Activated T-cell treated with anti-CD3 and anti-CD28 coated beads for 48 hours (primary cell): ENCODE measurements around the gene CTBP2.
"Not testable (repeated sequence)": the region's sequence is repeated elsewhere in the genome, so short reads cannot be mapped to it uniquely, and the experiment has no call there.

Experiments used
- DNase-seq: peaks from one replicate; pipeline ENCODE4 v3.0.0-alpha.2; 2020; ENCODE audit warnings: low read depth

CTBP2 gene

DNA sequence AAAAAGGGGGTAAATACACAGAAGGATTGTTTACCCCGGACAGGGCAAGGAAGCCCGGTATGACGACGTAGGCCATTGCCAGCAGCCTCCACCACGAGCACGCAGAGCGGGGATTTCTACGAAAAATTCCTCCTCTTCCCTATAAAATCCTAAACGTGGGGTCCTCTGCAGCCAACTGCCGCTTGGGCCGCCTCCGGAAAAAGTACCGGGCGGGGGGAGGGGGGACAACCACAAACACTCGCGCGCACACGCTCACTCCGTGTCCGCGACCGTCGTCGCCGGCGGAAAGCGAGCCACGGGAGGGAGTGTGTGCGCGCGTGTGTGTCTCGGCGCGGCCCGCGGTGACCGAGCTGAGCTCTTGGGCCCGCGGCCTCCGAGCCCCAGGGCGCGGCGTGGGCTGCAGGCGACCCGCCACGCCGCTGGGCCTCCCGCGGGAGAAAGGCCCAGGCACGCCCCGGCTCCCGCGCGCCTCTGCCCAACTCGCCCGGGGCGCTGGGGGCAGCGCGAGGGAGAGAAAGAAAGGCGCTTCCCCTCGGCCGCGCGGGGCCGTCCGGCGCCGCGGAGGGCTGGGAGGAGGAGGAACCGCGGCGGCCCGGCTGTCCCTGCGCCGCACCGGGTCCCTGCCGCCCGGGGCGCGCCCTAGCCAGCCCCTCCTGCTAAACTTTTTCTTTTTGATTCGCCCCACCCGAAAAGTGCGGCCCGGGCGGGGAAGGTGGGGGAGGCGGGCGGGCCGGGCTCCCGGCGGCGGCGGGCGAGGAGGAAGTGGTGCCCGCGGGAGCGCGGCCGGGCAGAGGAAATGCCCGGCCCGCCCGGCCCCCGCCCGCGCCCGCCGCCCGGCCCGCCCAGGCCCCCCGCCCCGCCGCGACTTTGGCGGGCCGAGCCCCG lies 1.5 kb downstream of the CTBP2 start:
- no peak for DNase-seq

DNA sequence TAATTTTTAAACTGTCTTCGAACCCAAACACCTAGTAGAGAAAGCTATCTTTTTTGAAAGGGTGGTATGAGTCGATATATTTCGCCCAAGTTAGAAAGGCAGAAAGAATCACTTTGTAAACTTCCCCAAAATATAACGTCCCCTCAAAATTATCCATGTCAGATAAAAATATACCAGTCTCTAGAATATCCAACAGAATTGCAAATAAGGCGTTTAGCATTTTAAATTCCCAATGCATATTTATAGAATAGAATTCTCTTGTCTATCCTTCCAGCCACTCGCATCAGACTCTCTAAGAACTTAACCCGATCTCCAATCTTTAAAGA lies 2.1 kb downstream of the CTBP2 start:
- DNase-seq, result no peak

DNA sequence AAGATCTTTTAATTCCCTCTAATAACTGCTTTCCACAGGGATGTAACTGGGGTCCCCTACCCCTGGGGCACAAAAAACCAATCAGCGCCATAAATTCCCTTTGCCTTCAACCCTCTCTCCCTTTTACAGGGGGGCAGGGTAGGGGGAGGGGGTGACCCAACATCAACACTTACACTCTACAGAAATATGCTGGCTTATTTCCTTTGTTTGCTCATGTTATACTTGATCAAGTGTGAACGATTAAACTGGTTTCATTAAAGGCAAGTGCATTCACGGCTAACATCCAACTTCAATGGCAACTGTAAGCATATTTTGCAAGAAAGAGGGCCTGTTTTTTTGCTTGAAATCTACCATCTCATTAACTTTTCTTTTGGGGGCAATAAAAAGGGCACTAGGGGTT lies 2.9 kb downstream of the CTBP2 start:
- no peak for DNase-seq

DNA sequence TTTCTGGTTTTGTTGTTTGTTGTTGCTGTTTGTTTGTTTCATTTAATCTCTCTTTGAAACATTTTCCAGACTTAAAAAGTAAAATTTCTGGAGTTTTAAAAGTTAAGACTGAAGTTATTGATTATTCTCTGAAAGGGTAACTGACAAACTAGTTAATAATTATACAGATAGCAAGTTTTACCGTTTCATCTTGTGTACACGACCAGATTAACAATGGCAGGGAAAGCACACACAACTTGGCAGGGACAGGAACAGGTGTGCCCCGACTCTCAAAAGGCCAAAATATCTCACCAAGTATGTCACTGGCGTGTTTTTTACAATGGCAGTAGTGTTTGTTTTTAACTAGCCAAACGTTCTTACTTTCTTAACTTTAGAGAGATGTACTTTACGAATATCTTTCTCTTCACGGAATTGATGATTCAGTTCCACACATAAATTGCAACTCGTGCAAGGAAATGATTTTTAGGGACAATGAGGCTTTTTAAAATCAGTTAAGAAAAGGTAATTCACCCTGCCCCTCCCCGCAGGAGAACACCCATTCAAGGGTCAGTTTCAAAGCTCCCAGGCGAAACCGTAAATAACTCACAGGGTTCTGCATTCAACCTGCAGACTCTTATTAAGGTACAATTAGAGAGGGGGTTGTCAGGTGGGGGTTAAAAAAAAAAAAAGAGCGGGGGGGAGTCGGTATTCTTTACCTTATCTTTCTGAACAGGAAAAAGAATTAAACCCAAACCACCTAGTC lies 3.5 kb downstream of the CTBP2 start:
- DNase-seq, result no peak

DNA sequence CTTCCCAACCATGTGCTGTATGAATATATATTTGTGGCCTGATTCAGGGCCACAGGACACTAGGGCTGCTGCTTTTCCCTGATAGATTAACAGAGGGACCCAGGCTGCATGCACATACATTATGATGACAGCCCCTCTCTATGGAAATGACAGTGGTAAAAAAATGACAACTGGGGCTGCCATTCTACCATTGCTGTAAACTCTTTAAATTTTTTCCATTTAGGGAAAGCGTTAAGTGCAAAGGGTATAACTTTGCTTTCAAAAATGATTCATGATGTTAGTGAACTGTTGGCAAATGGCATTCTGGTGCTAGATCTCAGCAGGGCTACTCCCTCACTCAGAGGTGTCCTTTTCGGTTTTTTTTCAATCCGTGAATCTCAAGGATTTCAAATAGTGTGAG lies 4.2 kb downstream of the CTBP2 start:
- DNase-seq, result no peak

DNA sequence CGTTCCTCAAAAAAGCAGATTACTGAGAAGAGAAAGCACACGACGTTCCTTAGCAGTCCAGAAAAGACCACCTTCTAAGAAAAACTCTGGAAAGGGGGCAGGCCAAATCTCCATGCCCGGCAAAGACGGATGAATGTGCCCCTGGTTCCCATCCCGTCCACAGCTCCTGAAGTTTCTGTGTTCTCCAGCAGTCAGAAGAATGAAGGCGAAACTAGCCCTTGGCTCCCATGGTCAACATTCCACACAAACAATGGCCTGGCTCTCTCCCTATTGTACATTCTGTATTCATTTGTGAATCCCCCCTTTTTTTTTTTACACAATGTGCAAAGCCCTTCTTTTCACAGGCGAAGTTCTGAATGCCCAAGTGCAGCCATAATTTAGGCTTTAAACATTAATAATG lies 5.3 kb downstream of the CTBP2 start:
- no peak for DNase-seq

DNA sequence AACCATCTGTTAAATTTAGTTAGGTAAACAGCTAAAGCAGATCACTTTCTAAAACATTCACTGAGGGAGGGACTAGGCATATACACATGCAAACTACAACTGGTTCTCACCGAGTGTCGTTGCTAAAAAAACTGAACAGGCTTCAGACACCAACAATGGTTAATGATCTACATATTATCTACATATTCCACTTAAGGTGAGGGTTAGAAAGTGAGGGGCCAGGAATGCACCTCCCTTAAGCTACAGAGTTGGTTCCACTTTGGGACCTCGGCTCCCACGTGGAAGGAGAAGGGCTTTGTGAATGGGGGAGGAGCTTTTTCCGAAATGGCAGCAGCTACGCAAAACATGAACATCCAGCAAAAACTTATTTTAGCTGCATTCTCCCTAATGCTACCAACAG lies 5.8 kb downstream of the CTBP2 start:
- DNase-seq, result no peak

DNA sequence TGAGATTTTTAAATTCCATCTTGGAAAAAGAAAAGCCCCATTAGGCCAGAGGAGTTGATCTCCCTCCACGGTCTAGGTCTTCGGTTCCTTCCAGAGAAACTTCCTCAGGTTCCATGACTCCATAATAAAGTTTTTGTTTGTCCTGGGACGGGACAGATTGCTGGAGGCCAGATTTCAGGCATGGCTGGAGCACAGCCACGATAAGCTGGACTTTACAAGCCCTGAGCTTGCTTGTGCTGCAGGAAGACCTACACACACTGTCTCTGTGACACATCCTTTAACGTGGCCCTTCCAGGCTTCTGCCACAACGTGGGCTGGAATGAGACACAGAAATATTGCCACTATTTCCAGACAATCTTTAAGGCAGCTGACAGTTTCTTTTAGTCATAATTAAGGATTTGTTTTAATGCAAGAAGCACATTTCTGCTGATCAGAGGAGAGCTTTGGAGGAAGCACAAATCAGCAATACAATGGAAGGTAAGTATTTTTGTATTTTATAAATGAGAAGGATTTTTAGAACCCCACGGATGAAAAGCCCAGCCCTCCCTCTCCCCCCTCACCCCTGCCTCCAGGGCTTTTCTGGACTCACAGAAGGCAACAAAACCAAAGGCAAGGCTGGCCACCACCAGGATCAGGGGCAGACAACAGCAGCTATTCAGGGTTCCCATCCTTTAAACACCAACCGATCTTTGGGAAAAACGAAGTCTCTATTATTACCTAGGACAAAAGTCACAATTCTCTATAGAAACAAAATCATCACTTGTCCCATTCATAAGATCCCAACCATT lies 6.5 kb downstream of the CTBP2 start:
- no peak for DNase-seq

DNA sequence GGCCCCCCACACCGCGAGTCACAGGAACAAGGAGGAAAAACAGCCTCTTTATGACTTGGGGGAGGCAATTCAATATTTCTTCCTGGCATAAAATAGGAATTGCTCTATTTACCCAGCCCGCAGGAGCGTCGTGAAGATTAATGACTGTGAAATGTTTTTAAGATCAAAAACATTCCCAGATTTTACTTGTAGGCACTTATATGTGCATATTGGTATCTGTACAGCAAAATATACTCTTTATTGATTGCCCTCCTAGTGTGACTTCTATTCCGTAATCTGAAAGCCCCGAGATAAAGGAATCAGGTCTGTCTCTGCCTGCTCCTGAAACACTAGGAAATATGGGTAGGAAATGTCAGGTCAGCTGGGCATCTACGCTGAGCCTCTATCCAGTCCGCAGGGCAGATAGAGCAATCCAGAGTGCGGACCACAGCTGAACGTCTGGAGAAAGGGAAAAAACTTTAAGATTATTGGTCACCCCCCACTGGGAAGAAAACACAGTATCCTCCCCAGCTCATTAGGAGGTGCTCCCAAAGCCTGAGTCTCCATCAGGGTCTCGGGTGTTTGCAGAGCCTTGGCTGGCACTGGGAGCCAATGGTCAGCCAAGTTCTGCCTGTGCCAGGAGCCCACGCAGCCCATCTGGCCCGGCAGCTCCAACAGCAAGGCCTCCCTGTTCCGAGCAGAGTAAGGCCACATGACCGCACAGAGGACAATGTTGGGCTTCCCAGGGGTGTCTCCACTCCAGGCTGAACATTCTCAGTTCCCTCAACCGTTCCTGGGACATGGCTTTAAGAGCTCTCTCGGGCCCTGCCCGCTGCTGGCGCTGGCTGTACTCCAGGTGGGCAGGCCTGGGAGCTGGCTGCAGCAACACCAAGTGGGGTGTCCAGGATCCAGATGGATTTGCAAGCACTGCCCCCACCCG lies 7.7 kb downstream of the CTBP2 start:
- no peak for DNase-seq

DNA sequence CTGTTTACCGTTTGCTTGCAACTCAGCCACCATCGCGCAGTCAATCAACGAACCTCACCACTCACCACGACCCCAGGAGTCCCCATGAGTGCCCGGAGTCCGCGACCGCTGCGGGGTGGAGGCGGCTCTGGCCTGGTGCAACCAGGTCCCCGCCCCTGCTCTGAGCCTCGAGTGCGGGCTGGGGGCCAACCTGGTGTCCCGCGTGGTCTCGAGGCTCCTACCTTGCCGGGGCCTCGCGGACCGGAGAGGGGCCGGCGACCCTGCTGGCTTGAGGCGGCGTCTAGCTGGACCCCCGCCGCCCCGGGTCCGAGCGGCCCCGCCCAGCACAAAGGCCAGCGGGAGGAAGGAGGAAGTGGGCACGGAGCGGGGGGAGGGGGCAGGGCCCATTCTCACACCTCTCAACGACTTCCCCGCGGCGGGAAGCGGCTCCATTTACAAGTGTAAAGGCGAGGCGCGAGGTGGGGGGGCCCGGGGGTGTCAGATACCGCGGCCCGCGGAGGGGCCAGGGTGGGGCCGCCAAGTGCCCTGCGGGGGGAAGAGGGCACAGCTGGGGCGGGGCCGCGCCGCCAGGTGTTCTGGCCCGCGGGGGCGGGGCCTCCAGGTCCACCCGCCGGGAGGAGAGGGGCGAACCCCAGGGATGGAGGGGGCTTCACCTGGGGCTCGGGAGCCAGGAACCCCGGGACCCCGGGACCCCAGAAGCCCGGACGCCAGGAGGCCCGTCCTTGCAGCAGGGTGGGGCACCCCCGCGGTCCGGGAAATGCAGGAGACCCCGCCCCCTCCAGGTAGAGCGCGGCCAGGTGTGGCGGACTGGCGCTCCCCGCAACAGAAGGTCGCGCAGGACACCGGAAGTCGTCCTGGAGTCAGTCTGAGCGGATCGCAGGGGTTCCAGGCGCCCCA lies 8.6 kb downstream of the CTBP2 start:
- DNase-seq, result no peak

DNA sequence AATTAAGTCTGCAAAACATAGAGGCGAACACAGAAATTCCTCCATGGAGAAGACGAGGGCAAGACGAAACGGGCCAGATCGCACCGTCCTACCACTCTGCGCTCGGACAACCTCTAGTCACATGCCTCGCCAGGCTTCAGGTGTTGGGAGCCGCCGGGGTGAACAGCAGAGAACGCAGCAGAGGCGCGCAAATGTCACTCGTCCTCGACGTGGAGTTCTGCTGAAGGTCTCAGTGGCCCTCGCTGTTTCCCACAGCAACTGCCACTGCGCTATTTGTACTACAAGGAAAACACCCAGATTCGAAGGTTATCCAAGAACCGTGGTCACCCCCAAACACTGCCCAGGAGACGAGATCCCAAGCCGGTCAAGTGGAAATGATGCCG lies 9.2 kb downstream of the CTBP2 start:
- no peak for DNase-seq

DNA sequence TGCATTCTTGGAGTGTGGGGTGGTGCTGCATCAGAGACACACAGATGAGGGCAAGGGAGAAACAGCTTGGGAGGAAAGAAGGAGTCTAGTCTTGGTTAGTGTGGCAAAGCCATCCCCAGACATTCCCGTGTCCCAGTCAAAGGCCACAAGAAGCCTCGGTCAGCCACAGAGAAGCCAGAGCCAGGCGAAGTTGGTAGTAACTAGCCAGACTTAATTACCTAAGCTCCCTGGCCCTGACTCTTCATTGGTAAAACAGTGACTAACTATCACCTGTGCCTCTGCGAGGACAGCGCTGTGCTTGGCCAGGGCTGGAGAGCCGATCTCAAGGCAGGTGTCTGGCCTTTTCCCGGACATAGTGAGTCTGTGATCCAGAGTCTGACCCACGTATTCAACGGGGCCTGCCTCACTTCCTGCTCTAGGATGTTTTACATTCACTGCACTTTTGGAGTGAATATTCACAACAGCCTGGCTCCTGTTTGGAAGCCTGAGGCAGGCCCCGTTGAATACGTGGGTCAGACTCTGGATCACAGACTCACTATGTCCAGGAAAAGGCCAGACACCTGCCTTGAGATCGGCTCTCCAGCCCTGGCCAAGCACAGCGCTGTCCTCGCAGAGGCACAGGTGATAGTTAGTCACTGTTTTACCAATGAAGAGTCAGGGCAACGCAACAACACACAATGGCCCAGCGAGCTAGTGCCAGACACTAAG lies 9.8 kb downstream of the CTBP2 start:
- not testable (repeated sequence) for DNase-seq

DNA sequence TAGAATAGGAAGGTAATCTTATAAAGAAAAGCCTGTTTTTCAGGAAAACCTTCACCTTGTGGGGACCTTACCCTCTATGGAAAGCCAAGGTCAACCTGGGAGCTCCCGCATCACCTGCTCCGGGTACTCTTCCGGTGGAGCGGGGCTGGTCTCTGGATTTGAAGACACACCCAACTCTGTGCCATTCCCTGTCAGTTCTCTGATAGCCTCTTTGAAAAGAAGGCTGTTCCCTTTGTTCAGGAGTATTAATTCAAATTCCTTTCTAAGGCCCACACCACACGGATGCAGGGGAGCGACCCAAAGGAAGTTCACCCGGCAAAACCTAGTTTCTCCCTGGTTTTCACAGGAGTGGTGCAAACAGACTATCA lies 10.7 kb downstream of the CTBP2 start:
- no peak for DNase-seq

DNA sequence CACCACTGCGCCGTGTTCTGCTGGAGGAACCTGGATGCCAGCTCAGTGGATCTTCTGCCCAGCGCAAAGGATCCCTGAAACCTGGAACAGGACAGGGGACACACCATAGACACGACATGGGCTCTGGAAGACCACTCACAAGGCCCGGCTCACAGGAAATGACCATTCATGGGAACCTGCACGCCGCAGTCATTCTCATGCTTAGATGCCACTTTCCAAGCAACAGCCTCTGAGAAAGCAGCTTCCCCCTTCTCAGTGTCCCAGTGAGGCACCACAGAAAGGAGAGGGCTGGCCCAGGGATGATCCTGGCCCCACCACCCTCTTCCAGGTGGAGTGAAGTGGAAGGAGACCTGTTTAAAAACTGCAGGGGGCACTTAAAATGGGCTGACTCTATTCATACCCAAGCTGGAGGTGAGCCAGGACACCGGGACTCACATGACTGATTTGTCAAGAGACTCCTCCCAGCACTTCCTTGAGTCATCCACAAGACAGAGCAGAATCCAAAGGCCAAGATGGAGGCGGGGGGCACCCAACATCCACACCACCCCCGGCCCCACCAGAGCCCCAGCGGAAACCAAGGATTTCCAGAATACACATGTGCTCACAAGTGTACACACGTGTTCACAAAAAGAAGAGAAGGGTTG lies 11.2 kb downstream of the CTBP2 start:
- no peak for DNase-seq

DNA sequence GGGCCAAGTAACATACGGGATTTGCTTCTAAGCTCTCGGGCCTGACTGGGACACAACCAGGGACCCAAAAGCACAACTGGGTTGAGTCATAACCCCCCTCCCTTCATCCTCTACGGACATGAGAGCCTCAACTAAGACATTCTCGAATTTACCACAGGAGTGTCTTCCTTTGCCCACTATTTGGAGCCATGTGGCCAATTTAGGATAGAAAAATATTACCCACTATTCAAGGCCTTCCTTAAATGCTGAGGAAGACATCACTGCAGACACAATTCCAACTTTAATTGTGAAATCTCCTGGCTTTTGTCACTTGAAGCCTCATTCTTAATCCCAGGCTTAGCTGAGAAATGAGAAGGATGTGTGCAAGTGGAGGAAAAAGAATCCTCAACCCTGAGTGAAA lies 11.8 kb downstream of the CTBP2 start:
- DNase-seq, result no peak

DNA sequence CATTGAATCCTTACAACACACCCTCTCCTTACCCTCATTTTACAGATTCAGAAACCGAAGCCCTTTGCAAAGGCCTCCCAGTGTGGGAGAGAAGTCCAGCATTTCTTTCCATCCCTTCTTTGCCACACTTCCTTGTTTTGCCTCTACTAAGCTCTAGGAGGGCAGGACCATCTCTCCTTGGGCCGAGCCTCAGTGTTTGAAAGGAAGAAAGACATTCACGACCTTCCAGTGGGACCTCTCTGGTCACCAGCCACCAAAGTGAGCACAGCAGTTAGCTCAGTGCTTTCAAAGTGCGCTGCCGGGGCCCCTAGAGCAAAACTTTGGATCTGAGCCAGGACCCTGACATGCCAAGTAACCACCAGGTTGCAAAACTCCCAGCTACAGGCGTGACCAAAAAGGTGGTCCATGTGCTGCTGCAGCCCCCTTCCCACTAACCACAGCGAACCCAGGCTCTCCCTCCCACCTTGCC lies 12.4 kb downstream of the CTBP2 start:
- no peak for DNase-seq

DNA sequence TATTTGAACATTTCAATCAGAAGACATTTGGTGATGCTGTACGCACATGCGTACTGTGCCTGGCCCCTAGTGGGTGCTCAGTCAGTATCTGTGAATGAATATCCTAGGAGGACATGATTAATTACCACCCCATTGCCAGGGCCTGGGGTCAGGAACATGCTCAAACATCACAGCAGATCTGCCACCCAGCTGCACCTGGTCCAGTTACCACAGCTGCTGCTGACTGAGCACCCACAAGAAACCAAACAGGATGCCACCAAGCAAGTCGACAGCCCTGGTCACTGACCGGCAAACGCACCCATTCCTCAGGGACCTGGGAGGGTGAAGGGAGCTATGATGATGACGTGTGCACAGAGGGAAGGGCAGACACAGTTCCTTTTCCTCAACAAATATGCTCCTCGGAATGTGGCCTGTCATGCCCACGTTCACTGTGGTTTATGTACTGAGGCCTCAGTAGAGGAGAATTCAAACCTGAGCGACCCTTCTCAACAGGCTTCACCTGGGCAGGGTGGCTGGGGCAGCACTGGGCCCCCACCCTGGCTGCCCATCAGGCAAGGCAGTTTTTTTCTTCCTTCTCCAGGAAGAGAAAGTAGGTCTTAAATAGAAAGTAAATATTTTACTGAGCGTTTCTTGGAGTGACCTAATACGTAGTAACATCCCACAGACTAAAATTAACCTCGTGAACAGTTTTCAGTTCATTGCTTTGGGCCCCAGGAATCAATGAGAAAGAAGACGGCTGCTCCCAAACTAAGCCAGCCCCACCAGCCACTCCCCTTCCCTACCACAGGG lies 13.4 kb downstream of the CTBP2 start:
- no peak for DNase-seq

DNA sequence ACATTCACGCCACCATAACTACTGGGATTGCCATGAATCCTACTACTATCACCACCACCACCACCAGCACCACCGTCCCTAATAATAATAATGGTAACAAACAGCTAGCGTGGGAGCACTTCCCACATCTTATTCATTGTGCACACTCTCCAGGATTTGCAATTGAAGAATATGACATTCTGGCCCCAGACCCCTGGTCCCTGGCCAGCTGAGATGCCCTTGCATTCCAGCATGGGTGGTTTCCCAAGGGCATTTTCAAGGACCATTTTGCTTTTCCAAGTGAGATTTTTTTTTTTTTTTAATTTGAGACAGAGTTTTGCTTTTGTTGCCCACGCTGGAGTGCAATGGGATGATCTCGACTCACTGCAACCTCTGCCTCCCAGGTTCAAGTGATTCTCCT lies 14.7 kb downstream of the CTBP2 start:
- no peak for DNase-seq
